GM20431 (cell line): Measurements from ENCODE around the gene PRPSAP1.

Source experiments
- in situ Hi-C: fragments of 300-500 bp; cut with MseI, MboI; formaldehyde crosslinking; loops from one replicate; pipeline ENCODE4 v1.15.0; 2020; ENCODE audit warnings: low sequenced_read_pairs; ENCODE audit not compliant: unreplicated experiment

Gene PRPSAP1

GRCh38 chr17:76281573-76282371 lies 71.9 kb downstream of the PRPSAP1 start:
- in situ Hi-C loops = loop anchor here (5.0 kb wide), 1 partner anchor 159 kb away; no protein-coding TSS in a partner anchor

- in situ Hi-C loops = loop anchor here (5.0 kb wide), 1 partner anchor 158 kb away; no protein-coding TSS in a partner anchor
Measured at GRCh38 chr17:76280650-76281049, 73.1 kb downstream of the PRPSAP1 start.

- in situ Hi-C loops = loop anchor here (5.0 to 10.0 kb wide), 2 partner anchors 95 to 158 kb away; no protein-coding TSS in a partner anchor
Measured at GRCh38 chr17:76279742-76280287, 73.9 kb downstream of the PRPSAP1 start.

GRCh38 chr17:76278952-76279741 lies 74.6 kb downstream of the PRPSAP1 start:
- in situ Hi-C loops = loop anchor here (10.0 kb wide), 1 partner anchor 94 kb away; no protein-coding TSS in a partner anchor

- in situ Hi-C loops = loop anchor here (10.0 kb wide), 1 partner anchor 94 kb away; no protein-coding TSS in a partner anchor
Measured at GRCh38 chr17:76278268-76278908, 75.3 kb downstream of the PRPSAP1 start.

GRCh38 chr17:76277300-76278267 lies 76.1 kb downstream of the PRPSAP1 start:
- in situ Hi-C loops = loop anchor here (10.0 kb wide), 1 partner anchor 93 kb away; no protein-coding TSS in a partner anchor

GRCh38 chr17:76276461-76277299 lies 77.0 kb downstream of the PRPSAP1 start:
- in situ Hi-C loops = loop anchor here (10.0 kb wide), 1 partner anchor 92 kb away; no protein-coding TSS in a partner anchor

GRCh38 chr17:76276069-76276431 lies 77.7 kb downstream of the PRPSAP1 start:
- in situ Hi-C loops = loop anchor here (10.0 kb wide), 1 partner anchor 91 kb away; no protein-coding TSS in a partner anchor

- in situ Hi-C loops = loop anchor here (10.0 kb wide), 1 partner anchor 91 kb away; no protein-coding TSS in a partner anchor
Measured at GRCh38 chr17:76275382-76276068, 78.2 kb downstream of the PRPSAP1 start.

GRCh38 chr17:76274112-76274956 lies 79.4 kb downstream of the PRPSAP1 start:
- in situ Hi-C loops = loop anchor here (10.0 kb wide), 1 partner anchor 90 kb away; no protein-coding TSS in a partner anchor

- in situ Hi-C loops = loop anchor here (10.0 kb wide), 1 partner anchor 89 kb away; no protein-coding TSS in a partner anchor
Measured at GRCh38 chr17:76273445-76274111, 80.1 kb downstream of the PRPSAP1 start.

- in situ Hi-C loops = loop anchor here (10.0 kb wide), 1 partner anchor 88 kb away; no protein-coding TSS in a partner anchor
Measured at GRCh38 chr17:76272541-76273444, 80.9 kb downstream of the PRPSAP1 start.

GRCh38 chr17:76271669-76272540 lies 81.8 kb downstream of the PRPSAP1 start:
- in situ Hi-C loops = loop anchor here (10.0 kb wide), 1 partner anchor 87 kb away; no protein-coding TSS in a partner anchor
